GM13977 (cell line): ENCODE data around the gene TFAP2A.

Source experiments
- DNase-seq: peaks from one replicate; pipeline ENCODE4 v3.0.0; 2012; ENCODE audit warnings: low spot score
- CTCF ChIP-seq: IDR thresholded peaks from 2 replicates; pipeline ENCODE4 v1.5.1; 2012; ENCODE audit warnings: mild to moderate bottlenecking, control low read depth; ENCODE audit not compliant: insufficient read depth; ENCODE audit errors: extremely low read depth, missing control alignments
- in situ Hi-C: fragments of 300-500 bp; cut with MboI; formaldehyde crosslinking; loops from one replicate; pipeline ENCODE4 v1.12.0; 2022; ENCODE audit warnings: low sequenced_read_pairs, low pct_unique_long_range_greater_than_20kb, mixed read lengths, inconsistent platforms; ENCODE audit not compliant: unreplicated experiment

The TFAP2A gene

GRCh38 chr6:10416516-10416862 lies 1.6 kb upstream of the TFAP2A start:
- DNase-seq = no peak
- TF ChIP-seq CTCF = no peak
- in situ Hi-C loops = loop anchor here (25.0 kb wide), 1 partner anchor 879 kb away; no protein-coding TSS in a partner anchor

- DNase-seq = no peak
- TF ChIP-seq CTCF = no peak
- in situ Hi-C loops = loop anchor here (25.0 kb wide), 1 partner anchor 879 kb away; no protein-coding TSS in a partner anchor
Measured at GRCh38 chr6:10415617-10416480, 975 bp upstream of the TFAP2A start.

- in situ Hi-C loops = loop anchor here (25.0 kb wide), 1 partner anchor 877 kb away; no protein-coding TSS in a partner anchor
- DNase-seq = no peak
Measured at GRCh38 chr6:10413850-10414738, 780 bp downstream of the TFAP2A start.

GRCh38 chr6:10413262-10413849 lies 1.5 kb downstream of the TFAP2A start:
- DNase-seq = no peak

More at GRCh38 chr6:10413850-10414738, 780 bp downstream of the TFAP2A start:
- no peak for TF ChIP-seq CTCF

GRCh38 chr6:10412461-10413261 lies 2.2 kb downstream of the TFAP2A start:
- in situ Hi-C loops = loop anchor here (25.0 kb wide), 1 partner anchor 875 kb away; no protein-coding TSS in a partner anchor
- DNase-seq = peak; percentile 58
- TF ChIP-seq CTCF = no peak

More at GRCh38 chr6:10413262-10413849, 1.5 kb downstream of the TFAP2A start:
- in situ Hi-C loops = loop anchor here (25.0 kb wide), 1 partner anchor 876 kb away; no protein-coding TSS in a partner anchor
- no peak for TF ChIP-seq CTCF
